GM12801 (cell line): ENCODE results near the gene AKAP14.

Source experiments
- CTCF ChIP-seq: IDR thresholded peaks from one replicate; pipeline ENCODE4 v1.5.1; 2011; ENCODE audit warnings: control low read depth; ENCODE audit not compliant: insufficient read length; ENCODE audit errors: extremely low read depth

The AKAP14 gene

GRCh38 chrX:119916310-119916709 is 20.6 kb downstream of the AKAP14 start:
- TF ChIP-seq CTCF: no peak

- TF ChIP-seq CTCF: no peak
Measured at GRCh38 chrX:119917877-119918276, 22.2 kb downstream of the AKAP14 start.

- TF ChIP-seq CTCF: no peak
Measured at GRCh38 chrX:119919835-119920585, 24.3 kb downstream of the AKAP14 start.

GRCh38 chrX:119935215-119935874 is 39.7 kb downstream of the AKAP14 start:
- no peak for TF ChIP-seq CTCF

- TF ChIP-seq CTCF: no peak
Measured at GRCh38 chrX:119941336-119941735, 45.6 kb downstream of the AKAP14 start.

- no peak for TF ChIP-seq CTCF
Measured at GRCh38 chrX:119942173-119942819, 46.6 kb downstream of the AKAP14 start.

GRCh38 chrX:119942831-119943184 is 47.1 kb downstream of the AKAP14 start:
- TF ChIP-seq CTCF: no peak
